Ishikawa (cell line): ENCODE data around the gene SSBP3.

ENCODE experiments used
- CEBPB ChIP-seq: IDR thresholded peaks from 2 replicates; pipeline ENCODE4 v1.6.1; 2012
- CREB1 ChIP-seq: IDR thresholded peaks from 2 replicates; pipeline ENCODE4 v1.6.1; 2012; ENCODE audit warnings: low read depth
- EP300 ChIP-seq: IDR thresholded peaks from 2 replicates; pipeline ENCODE4 v1.6.1; 2012; ENCODE audit warnings: borderline replicate concordance
- FOXM1 ChIP-seq: IDR thresholded peaks from 2 replicates; pipeline ENCODE4 v1.6.1; 2012; ENCODE audit warnings: low read depth, borderline replicate concordance
- NFIC ChIP-seq: IDR thresholded peaks from 2 replicates; pipeline ENCODE4 v1.6.1; 2012
- RAD21 ChIP-seq: IDR thresholded peaks from 2 replicates; pipeline ENCODE4 v1.6.1; 2012; ENCODE audit warnings: low read depth
- TAF1 ChIP-seq: IDR thresholded peaks from 2 replicates; pipeline ENCODE4 v1.6.1; 2012; ENCODE audit warnings: low read depth, mild to moderate bottlenecking
- TCF12 ChIP-seq: IDR thresholded peaks from 2 replicates; pipeline ENCODE4 v1.6.1; 2012; ENCODE audit warnings: low read depth
- TEAD4 ChIP-seq: IDR thresholded peaks from 2 replicates; pipeline ENCODE4 v1.6.1; 2012
- YY1 ChIP-seq: IDR thresholded peaks from 2 replicates; pipeline ENCODE4 v1.6.1; 2012; ENCODE audit warnings: low read depth
- ZBTB7A ChIP-seq: IDR thresholded peaks from 2 replicates; pipeline ENCODE4 v1.6.1; 2012; ENCODE audit warnings: low read depth
- TF ChIP-seq, protein P1 (sequence below): IDR thresholded peaks from 2 replicates; pipeline ENCODE4 v1.6.1; 2012; ENCODE audit warnings: low read depth, mild to moderate bottlenecking
- TF ChIP-seq, protein P2 (sequence below): IDR thresholded peaks from 2 replicates; pipeline ENCODE4 v1.6.1; 2012

DNA sequence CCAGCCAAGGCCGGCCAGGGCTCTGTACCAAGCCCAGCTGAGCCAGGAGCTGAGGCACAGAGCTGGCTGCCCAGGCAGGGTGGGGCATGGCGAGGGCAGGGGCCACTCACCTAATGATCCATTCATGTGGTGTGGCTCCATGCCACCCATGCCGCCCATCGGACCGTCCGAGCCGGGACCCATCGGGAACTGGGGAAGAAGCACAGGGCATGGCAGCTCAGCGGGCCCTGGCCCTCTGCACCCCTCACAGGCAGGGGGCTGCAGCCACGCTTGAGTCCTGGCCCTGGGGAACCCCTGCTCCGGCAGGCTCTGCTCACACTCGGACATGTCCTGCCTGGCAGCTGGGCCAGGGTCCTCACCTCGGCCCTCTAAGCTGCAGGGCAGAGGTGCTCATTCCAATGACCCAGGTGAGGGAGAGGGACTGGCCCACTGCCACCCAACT lies 177.5 kb downstream of the SSBP3 start:
- TF ChIP-seq NFIC (no peak), TCF12 (no peak), EP300 (no peak), TEAD4 (no peak), CEBPB (no peak), TAF1 (no peak), FOXM1 (no peak), CREB1 (no peak), YY1 (no peak), RAD21 (no peak), ZBTB7A (no peak)
- TF ChIP-seq, protein P1, sequence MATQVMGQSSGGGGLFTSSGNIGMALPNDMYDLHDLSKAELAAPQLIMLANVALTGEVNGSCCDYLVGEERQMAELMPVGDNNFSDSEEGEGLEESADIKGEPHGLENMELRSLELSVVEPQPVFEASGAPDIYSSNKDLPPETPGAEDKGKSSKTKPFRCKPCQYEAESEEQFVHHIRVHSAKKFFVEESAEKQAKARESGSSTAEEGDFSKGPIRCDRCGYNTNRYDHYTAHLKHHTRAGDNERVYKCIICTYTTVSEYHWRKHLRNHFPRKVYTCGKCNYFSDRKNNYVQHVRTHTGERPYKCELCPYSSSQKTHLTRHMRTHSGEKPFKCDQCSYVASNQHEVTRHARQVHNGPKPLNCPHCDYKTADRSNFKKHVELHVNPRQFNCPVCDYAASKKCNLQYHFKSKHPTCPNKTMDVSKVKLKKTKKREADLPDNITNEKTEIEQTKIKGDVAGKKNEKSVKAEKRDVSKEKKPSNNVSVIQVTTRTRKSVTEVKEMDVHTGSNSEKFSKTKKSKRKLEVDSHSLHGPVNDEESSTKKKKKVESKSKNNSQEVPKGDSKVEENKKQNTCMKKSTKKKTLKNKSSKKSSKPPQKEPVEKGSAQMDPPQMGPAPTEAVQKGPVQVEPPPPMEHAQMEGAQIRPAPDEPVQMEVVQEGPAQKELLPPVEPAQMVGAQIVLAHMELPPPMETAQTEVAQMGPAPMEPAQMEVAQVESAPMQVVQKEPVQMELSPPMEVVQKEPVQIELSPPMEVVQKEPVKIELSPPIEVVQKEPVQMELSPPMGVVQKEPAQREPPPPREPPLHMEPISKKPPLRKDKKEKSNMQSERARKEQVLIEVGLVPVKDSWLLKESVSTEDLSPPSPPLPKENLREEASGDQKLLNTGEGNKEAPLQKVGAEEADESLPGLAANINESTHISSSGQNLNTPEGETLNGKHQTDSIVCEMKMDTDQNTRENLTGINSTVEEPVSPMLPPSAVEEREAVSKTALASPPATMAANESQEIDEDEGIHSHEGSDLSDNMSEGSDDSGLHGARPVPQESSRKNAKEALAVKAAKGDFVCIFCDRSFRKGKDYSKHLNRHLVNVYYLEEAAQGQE: no peak
- TF ChIP-seq, protein P2, sequence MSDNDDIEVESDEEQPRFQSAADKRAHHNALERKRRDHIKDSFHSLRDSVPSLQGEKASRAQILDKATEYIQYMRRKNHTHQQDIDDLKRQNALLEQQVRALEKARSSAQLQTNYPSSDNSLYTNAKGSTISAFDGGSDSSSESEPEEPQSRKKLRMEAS: no peak
